Globus pallidus (tissue), 1 donor: Measurements from ENCODE around the gene MOBP.

ENCODE experiments used
- DNase-seq: peaks from one replicate; pipeline ENCODE4 v3.0.0-alpha.2; 2015; ENCODE audit warnings: low spot score

Gene MOBP

GRCh38 chr3:39497753-39498152, 30.3 kb downstream of the MOBP start:
- DNase-seq, result no peak

DNA sequence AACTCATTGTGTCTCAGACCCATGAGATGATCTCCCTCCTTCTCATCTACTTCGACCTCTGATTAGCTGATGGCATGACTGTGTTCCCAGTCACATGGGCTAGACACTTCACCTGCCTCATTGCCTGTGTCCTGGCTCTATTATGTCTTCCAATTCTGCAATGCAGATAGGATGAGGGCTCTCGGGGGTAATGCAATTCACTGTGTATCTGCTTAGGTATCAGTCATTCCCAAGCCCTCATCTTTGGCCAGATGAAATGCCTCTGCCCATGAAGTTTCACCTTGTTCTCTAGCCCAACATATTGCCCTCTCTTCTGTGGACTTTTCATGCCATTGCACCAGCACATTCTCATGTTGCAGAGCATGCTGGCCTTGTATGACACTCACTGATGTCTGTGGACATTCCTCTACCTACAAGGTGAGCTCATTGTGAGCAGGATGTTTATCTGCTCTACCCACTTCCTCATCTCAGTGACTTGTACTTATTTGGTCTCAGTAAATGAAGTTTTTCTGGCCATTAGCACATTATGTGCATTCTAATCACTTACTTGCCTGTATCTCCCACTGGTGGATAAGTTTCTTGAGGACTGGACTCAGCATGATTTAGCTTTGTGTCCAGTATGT, 32.3 kb downstream of the MOBP start:
- DNase-seq, result no peak

DNA sequence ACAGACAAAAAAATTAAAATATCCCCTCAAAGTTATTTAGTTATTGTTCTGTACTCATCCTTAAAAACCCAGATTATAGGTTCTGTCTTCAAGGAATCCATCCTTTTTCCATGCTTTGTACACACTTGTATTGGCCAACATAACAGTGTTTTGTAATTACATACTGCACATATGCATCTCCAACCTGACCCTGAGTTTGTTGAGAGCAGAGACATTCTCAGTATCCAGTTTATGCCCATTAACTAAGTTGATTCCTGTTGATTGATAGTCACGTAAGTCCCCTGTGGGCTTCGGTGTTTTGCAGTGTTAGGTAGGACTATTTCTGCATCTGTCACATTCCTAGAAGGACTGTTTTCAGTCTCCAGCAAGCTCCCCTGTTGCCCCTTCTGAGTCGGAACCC, 33.6 kb downstream of the MOBP start:
- no peak for DNase-seq

DNA sequence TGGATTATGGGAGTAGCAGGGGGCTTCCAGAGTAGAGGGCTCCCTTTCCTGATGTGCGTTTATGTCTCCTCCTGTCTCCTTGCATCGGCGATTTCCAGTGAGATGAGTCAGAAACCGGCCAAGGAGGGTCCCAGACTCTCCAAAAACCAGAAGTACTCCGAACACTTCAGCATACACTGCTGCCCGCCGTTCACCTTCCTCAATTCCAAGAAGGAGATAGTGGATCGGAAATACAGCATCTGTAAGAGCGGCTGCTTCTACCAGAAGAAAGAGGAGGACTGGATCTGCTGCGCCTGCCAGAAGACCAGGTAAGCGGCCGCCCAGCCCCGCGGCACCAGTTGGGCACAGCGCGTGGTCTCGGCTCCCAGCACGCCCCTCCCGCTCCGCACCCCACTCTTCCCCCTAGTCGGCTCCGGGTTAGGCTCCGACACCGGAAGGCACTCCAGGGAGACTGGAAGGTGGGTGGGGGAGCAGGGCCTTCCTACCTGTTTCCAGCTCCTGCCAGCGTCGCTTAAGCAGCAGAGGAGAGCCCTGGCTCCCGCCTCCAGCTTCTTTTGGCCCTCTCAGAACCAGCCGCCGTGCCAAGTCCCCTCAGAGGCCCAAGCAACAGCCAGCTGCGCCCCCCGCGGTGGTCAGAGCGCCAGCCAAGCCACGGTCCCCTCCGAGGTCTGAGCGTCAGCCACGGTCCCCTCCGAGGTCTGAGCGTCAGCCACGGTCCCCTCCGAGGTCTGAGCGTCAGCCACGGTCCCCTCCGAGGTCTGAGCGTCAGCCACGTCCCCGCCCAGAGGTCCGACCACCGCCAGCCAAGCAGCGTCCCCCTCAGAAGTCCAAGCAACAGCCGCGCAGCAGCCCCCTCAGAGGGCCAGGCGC, 34.7 kb downstream of the MOBP start:
- no peak for DNase-seq

GRCh38 chr3:39502838-39503145, 35.3 kb downstream of the MOBP start:
- DNase-seq, result no peak

DNA sequence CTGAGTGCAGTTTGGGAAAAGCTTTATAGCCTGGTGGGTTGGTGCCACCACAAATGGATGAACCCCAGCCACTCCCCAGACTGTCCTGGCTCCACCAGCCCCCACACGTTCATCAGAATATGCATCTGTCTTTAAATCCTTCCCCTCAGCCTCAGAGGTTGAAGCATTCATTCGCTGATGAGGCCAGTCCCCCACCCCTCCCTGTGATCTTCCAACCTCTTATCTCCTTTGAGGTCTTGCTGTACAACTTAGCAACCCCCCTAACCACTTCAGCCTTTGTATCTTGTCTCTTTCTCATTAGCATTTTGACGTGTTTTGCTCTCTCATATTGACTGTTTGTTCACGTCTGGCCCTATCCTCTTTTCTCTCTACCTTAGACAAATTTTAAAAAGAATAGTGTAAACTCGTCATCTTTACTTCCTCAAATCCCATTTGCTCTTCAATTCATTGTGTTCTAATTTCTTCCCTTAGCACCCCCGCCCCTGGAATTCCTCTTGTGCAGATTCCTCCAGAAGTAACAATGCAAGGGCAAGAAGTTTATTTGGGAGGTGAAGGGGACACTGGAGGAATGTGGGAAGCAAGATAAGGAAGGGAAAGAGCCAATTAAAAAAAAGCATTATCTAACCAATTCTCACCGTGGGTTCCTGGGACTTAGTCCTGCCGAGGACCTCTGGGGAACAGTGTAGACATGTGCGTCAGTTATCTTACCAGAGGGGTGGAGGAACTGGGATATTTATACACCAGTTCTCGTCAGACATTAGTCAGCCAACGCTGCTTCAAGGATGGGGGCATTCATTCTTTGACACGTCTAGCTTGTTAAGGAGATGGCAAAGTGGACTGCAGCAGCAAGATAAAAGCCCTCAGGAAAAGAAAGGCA, 38.6 kb downstream of the MOBP start:
- no peak for DNase-seq

DNA sequence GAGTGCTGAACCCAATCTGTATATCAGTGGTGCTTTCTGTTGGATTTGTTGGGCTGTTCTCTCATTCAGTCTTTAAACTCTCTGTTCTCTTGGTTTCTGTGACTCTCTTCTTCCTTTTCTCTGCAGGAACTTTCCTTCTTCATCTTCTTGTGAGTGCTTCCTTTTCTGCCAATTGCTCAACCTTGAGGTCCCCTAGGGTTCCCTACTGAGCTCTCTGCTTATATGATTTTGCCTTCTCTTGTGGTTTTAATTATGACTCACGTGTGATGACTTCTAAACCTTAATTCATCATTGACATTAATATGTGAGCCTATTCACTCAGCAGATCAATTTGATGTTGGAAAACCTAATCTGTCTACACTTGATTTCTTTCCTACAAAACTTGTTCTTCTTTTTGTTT, 39.4 kb downstream of the MOBP start:
- DNase-seq, result no peak

DNA sequence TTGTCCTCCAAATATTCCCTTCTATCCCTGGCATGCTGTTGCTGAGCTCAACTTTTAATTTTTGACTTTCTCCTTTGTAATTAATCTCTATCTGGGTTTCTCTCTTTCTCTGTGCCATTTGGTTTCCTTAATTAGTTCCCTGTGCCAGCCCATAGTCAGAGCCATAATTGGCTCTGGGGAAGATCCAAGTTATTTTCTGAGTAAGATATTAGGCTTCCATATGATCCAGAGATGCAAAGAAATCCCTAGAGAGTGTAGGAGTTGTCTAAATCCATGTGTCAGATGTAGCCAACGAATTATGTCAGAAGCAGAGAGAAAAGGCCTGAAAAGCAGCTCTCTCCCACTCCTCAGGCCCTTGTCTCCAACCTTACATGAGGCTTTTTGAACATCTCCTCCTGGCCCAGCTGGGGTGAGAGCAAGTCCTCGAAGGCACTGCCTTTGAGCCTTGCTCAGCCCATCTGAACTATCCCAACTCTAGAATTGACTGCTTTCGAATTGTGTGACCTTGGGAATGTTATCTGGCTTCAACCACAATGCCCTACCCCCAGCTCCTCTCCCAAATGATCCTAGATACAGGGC, 46.4 kb downstream of the MOBP start:
- no peak for DNase-seq

DNA sequence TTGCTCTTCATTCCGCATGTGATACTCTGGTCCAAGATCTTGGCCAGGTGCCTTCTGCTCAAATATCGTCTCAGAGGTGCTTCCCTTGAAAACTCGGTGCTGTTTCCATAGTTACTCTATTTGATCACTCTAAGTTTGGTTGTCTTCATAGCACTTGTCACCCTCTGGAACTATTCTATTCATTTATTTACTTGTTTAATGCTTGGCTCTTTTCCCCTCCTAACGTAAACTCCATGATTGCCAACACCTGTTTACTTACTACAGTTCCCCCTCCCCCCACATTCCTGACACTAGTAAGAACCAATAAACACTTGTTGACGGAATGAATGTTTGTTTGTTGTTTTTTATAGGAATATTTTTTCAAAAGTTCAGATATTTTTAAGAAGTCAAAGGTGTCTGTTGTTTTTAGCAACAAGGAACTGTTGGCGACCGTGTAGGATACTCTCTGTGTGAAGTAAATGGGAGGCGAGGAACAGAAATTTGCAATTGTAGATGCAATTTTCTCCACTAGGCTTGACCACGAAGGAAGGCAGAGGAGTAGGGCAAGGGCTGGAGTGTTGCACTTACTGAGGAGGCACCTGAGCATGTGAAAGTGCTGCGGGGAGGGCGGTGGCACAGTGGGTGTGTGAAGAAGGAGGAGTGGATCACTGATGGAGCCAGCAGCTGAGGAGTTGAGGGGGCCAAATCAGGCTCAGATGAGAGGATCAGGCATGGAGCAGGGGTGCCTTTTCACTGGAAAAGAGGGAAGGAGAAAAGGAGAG, 48.4 kb downstream of the MOBP start:
- DNase-seq, result no peak

GRCh38 chr3:39519103-39519502, 51.6 kb downstream of the MOBP start:
- DNase-seq, result no peak

DNA sequence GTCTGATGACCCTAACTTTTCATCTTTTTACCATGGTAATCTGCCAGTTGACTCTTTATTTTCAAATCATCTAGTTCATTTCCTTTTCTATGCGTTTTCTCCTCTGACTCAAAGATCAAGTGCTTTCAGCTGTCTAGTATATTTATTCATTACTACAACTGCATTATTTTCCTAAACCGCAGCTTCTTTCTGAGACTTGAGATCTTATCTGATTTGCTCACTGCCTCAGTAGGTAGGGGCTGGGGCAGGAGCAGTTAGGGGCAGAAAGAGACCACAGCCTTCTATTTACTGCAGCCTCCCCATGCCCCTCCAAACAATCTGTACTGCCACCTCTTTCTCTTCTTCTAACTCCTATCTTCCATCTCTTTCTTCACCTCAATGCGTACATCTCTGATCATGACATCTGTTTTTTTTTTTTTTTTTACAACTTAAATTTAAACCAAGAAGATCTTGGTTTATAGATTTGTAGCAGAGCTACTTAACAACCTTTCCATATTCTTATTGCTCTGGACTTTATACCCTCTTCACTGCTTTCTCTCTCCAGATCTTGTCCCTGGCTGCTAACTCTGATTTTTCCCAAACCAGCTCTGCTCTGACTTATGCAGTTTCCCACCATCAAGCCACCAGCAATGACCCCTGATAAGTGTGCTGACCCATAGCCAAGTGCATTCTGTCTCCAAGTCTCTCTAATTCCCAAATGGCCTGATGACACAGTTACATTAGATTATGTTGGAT, 52.2 kb downstream of the MOBP start:
- no peak for DNase-seq

DNA sequence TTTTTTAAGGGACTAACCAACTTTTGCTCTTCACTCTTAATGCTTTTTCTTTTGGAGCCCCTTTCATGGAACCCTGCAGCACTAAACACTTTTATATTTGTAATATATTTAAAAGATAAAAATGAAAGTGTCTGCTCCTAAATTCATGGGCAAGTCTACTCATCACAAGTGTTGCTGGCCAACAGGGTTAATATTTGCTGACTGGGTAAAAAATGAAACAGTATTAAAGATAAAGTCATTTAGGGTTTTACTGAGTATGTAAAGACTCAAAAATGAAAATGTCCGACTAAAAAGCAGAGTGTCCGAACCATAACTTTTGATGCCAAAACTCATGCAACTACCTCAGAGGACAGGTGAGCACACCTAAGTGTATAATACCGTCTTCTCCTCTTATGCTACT, 54.0 kb downstream of the MOBP start:
- DNase-seq, result no peak

- DNase-seq, result no peak
Observed at GRCh38 chr3:39524107-39524506, 56.6 kb downstream of the MOBP start.

GRCh38 chr3:39528844-39529243, 61.4 kb downstream of the MOBP start:
- no peak for DNase-seq

DNA sequence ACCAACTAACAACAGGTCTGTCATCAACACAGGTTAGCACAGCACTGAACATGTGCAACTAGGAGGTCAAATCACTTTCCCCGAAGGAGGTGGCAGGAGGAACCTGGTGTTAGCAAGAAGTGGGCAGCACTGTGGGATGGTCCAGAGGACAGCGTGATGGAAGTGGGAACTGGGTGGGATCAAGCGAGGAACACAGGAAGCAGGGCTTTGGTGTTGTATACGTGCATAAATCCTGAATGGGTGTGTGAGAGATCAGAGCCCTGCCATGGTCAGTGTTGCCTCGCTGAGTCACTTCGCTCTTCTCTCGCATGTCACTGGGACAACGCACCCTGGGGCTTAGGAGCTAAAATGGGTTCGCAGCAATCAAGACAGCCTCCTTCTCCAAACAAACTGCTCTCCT, 62.1 kb downstream of the MOBP start:
- DNase-seq, result no peak

DNA sequence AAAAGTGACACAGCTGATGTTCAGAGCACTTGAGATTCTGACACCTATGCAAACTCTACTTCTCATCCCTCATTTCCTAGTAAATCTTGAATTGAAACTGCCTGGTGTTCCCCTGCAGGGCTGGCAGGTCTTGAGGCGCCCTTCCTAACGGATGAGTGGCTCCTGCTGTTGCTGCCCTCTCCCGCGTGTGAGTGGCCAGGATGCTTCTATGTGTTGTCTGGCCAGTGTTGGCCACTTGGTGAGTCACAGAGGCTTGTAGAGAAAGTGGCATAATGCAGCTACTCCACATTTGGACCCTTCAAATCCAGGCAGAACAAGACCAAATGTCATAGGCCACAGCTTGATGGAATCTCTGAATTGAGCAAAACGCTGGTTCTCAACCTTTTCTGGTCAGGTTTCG, 63.6 kb downstream of the MOBP start:
- DNase-seq, result no peak

DNA sequence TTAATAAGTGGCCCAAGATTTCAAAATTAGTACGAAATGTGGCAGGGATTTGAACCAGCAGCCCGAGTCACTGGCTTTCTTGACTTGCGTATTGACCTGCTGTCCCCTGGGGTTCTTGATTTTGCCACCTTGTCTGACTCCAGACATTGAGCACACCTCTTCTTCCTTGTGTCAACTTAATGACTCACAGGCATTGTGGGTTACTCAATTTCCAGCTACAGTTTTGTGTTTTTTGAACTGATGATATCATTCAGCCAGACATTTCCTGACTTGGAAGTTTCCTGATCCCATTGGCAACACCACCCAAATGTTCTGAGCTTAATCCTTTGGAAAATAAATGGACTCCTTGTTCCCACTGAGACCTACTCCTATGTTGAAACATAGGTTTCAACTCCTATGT, 64.2 kb downstream of the MOBP start:
- DNase-seq, result no peak

DNA sequence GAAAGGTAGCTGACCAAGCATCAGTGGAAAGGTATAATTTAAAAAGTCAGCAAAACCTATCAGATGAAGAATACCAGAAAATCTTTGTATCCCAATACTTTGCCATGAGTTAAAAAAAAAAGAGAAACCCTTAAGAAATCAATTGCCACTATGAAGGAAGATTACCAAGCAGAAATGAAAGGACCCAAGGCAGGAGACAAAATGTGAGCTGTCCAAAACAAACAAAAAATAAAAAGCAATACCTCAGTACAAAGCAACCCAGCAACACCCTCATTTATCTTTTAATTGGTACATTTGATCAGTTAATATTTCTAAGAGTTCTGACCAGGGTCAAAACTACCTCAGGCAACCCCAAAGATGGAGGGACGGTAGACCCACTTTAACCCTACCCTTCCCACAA, 65.3 kb downstream of the MOBP start:
- DNase-seq, result no peak

DNA sequence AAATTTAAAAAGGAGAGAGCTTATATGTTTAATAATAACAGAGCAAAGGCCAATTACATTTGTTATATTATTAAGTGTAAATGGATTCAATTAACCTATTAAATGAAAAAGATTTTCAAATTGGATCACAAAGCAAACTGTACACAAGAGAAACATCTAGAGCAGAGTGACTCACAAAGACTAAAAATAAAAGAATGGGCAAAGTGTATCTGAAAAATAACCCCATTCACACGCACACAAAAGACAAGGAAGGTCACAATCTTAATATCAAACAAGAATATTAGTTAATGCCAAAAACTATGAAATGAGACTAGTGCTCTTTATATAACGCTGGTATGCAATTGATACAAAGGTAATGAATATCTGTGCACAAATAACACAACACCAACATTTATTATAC, 65.7 kb downstream of the MOBP start:
- DNase-seq, result no peak

GRCh38 chr3:39540162-39540921, 72.9 kb downstream of the MOBP start:
- DNase-seq, result no peak
